K562 (cell line): Measurements from ENCODE around the gene RGS17. TPM values are rescaled to one million over a fixed set of nuclear protein-coding genes. Genes with fewer than 3 reads are reported as not detected.
A peak's percentile ranks its signal among the peaks of the same experiment; 100 is the strongest.

Experiments
- BDP1 ChIP-seq: IDR thresholded peaks from 3 replicates; pipeline ENCODE4 v1.6.1; 2011; ENCODE audit not compliant: insufficient read length, insufficient read depth
- CBFA2T2 ChIP-seq: fragments of 450-650 bp; conservative IDR thresholded peaks from 2 replicates; pipeline ENCODE4 v1.6.1; 2017; ENCODE audit warnings: mild to moderate bottlenecking
- CSDE1 ChIP-seq, 2 experiments: fragments of 450-650 bp; IDR thresholded peaks; 2 replicates each; pipeline ENCODE4 v1.6.1; 2016; ENCODE audit warnings: mild to moderate bottlenecking in 1 of 2
- FOXM1 ChIP-seq, 2 experiments: fragments of 450-650 bp in 1 of 2; sonication (generic) in 1 of 2; formaldehyde crosslinking in 1 of 2; IDR thresholded peaks; 2 replicates each; pipeline versions ENCODE4 v1.6.1 to v1.9.0; 2017 to 2022; ENCODE audit warnings: low read depth in 2 of 2, mild to moderate bottlenecking in 2 of 2, missing genetic modification reagents in 1 of 2, moderate library complexity in 1 of 2
- GATA2 ChIP-seq: sonication (generic); formaldehyde crosslinking; IDR thresholded peaks from 2 replicates; pipeline ENCODE4 v1.4.0; 2020; ENCODE audit warnings: mild to moderate bottlenecking, missing genetic modification reagents
- HDAC1 ChIP-seq, 2 experiments: fragments of 450-650 bp; IDR thresholded peaks; 2 replicates each; pipeline ENCODE4 v1.6.1; 2016 to 2017; ENCODE audit warnings: inconsistent platforms in 1 of 2, mild to moderate bottlenecking in 1 of 2, moderate library complexity in 1 of 2
- HIVEP1 ChIP-seq: fragments of 250-450 bp; sonication (Bioruptor Pico); IDR thresholded peaks from 2 replicates; pipeline ENCODE4 v1.4.0; 2020; ENCODE audit warnings: mild to moderate bottlenecking
- HNRNPK ChIP-seq: fragments of 200-400 bp; formaldehyde crosslinking; IDR thresholded peaks from one replicate; pipeline ENCODE4 v1.6.1; 2018; ENCODE audit warnings: mild to moderate bottlenecking, low read depth, low read length; ENCODE audit not compliant: poor library complexity, severe bottlenecking
- HNRNPUL1 ChIP-seq: fragments of 200-400 bp; formaldehyde crosslinking; IDR thresholded peaks from 2 replicates; pipeline ENCODE4 v1.6.1; 2017; ENCODE audit warnings: low read length
- PTTG1 ChIP-seq: fragments of 450-650 bp; IDR thresholded peaks from 2 replicates; pipeline ENCODE4 v1.6.1; 2016; ENCODE audit warnings: low read depth, mild to moderate bottlenecking, missing genetic modification characterization, missing compliant biosample characterization
- RBBP5 ChIP-seq: fragments of 200-600 bp; sonication (generic); IDR thresholded peaks from 2 replicates; pipeline ENCODE4 v1.6.1; 2012; ENCODE audit warnings: borderline replicate concordance, mild to moderate bottlenecking, low read length, control low read depth, inconsistent platforms; ENCODE audit not compliant: insufficient read depth, poor library complexity, severe bottlenecking
- RHOXF2B ChIP-seq: fragments of 250-450 bp; sonication (Bioruptor Pico); conservative IDR thresholded peaks from 2 replicates; pipeline ENCODE4 v1.5.1; 2021
- SAP30 ChIP-seq: fragments of 200-600 bp; sonication (generic); IDR thresholded peaks from 2 replicates; pipeline ENCODE4 v1.6.1; 2012; ENCODE audit warnings: borderline replicate concordance, low read depth, mild to moderate bottlenecking, moderate library complexity, low read length, control low read depth, inconsistent platforms; ENCODE audit not compliant: insufficient read depth, poor library complexity, severe bottlenecking
- SMAD3 ChIP-seq: fragments of 450-650 bp; formaldehyde crosslinking; conservative IDR thresholded peaks from 2 replicates; pipeline ENCODE4 v1.4.0; 2020; ENCODE audit warnings: mild to moderate bottlenecking
- TARDBP ChIP-seq: fragments of 450-650 bp; IDR thresholded peaks from 2 replicates; pipeline ENCODE4 v1.6.1; 2016
- TCF15 ChIP-seq: fragments of 250-450 bp; sonication (Bioruptor Pico); IDR thresholded peaks from 2 replicates; pipeline ENCODE4 v1.8.0; 2022; ENCODE audit warnings: moderate library complexity, mild to moderate bottlenecking, inconsistent platforms
- TEAD1 ChIP-seq, 2 experiments: fragments of 450-650 bp in 1 of 2; sonication (generic) in 1 of 2; formaldehyde crosslinking; IDR thresholded peaks; 2 replicates each; pipeline versions ENCODE4 v1.4.0 to v1.8.0; 2020 to 2022; ENCODE audit warnings: mild to moderate bottlenecking in 2 of 2, missing genetic modification reagents in 1 of 2
- ZBED1 ChIP-seq: IDR thresholded peaks from 2 replicates; pipeline ENCODE4 v1.6.1; 2014
- ZFP30 ChIP-seq: fragments of 250-450 bp; sonication (Bioruptor Pico); IDR thresholded peaks from 2 replicates; pipeline ENCODE4 v1.8.0; 2022; ENCODE audit warnings: moderate library complexity, mild to moderate bottlenecking, inconsistent platforms, borderline replicate concordance
- ZNF165 ChIP-seq: fragments of 250-450 bp; sonication (Bioruptor Pico); IDR thresholded peaks from 2 replicates; pipeline ENCODE4 v1.4.0; 2020; ENCODE audit warnings: borderline replicate concordance
- polyA plus RNA-seq, 8 experiments: library from polyadenylated mRNA; depleted of rRNA in 4 of 8; stranded (reverse) in 5 of 8; unstranded in 3 of 8; fragments of >200 nt; fragmentation: Nextera tagmentation in 2 of 8; fragmentation: Illumina TruSeq in 1 of 8; extraction: Ambion mirVana in 2 of 8; extraction: Trizol in 1 of 8; gene quantifications; 2 replicates each; pipeline versions ENCODE4 v1.2.1 to v1.2.3, GENCODE V29; 2011 to 2014; ENCODE audit warnings: inconsistent platforms in 1 of 8, missing spikeins in 1 of 8
- total RNA-seq, 7 experiments: library from RNA; depleted of rRNA in 6 of 7; stranded (reverse); fragments of >200 nt in 6 of 7; fragmentation: Illumina TruSeq in 2 of 7; extraction: Trizol in 2 of 7; gene quantifications; 2 replicates each; pipeline versions ENCODE4 v1.2.1 to v1.2.3, GENCODE V29; 2011 to 2021; ENCODE audit warnings: low replicate concordance in 1 of 7
- TF ChIP-seq, protein P1 (sequence below): sonication (generic); formaldehyde crosslinking; IDR thresholded peaks from 2 replicates; pipeline ENCODE4 v1.8.1; 2023; ENCODE audit warnings: mild to moderate bottlenecking, missing genetic modification reagents
- TF ChIP-seq, protein P2 (sequence below): IDR thresholded peaks from 3 replicates; pipeline ENCODE4 v1.6.1; 2011; ENCODE audit warnings: borderline replicate concordance, mild to moderate bottlenecking; ENCODE audit not compliant: insufficient read length, insufficient read depth
- TF ChIP-seq, protein P3 (sequence below): fragments of 450-650 bp; IDR thresholded peaks from one replicate; pipeline ENCODE4 v1.6.1; 2018; ENCODE audit warnings: mild to moderate bottlenecking, moderate library complexity; ENCODE audit not compliant: partially characterized antibody
- TF ChIP-seq, protein P4 (sequence below): fragments of 250-450 bp; sonication (Bioruptor Pico); IDR thresholded peaks from 2 replicates; pipeline ENCODE4 v1.9.0; 2021; ENCODE audit warnings: mild to moderate bottlenecking

RGS17 gene
- total and polyA plus RNA-seq, 9 of the 15 experiments (the other 6 are each of a cell fraction or from before 2014, with no cell fraction given): 0.01 to 0.14 (median 0.08) TPM; not detected in 6

- TF ChIP-seq HIVEP1 (CRISPR knock-in tag): 0 out of 2 replicates have a peak, but pooled peaks have one; percentile 20
- TF ChIP-seq TCF15 (CRISPR knock-in tag): no peak
- no peak for TF ChIP-seq CBFA2T2
- TF ChIP-seq ZNF165 (CRISPR knock-in tag): no peak
- no peak for TF ChIP-seq GATA2
- TF ChIP-seq ZBED1: no peak
- TF ChIP-seq, protein P1, sequence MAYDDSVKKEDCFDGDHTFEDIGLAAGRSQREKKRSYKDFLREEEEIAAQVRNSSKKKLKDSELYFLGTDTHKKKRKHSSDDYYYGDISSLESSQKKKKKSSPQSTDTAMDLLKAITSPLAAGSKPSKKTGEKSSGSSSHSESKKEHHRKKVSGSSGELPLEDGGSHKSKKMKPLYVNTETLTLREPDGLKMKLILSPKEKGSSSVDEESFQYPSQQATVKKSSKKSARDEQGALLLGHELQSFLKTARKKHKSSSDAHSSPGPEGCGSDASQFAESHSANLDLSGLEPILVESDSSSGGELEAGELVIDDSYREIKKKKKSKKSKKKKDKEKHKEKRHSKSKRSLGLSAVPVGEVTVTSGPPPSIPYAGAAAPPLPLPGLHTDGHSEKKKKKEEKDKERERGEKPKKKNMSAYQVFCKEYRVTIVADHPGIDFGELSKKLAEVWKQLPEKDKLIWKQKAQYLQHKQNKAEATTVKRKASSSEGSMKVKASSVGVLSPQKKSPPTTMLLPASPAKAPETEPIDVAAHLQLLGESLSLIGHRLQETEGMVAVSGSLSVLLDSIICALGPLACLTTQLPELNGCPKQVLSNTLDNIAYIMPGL (CRISPR knock-in tag): peak; percentile 41
- no peak for TF ChIP-seq HNRNPUL1
- no peak for TF ChIP-seq PTTG1 (tag)
- TF ChIP-seq RHOXF2B (CRISPR knock-in tag): no peak
- TF ChIP-seq RBBP5: peak; percentile 12
- TF ChIP-seq HDAC1 (IDR thresholded peaks at IDR 0.05): peak; percentile 88 to 100
- peak; percentile 100 for TF ChIP-seq SAP30
- TF ChIP-seq SMAD3 (CRISPR knock-in tag): no peak
- TF ChIP-seq TARDBP: no peak
- TF ChIP-seq, protein P2, sequence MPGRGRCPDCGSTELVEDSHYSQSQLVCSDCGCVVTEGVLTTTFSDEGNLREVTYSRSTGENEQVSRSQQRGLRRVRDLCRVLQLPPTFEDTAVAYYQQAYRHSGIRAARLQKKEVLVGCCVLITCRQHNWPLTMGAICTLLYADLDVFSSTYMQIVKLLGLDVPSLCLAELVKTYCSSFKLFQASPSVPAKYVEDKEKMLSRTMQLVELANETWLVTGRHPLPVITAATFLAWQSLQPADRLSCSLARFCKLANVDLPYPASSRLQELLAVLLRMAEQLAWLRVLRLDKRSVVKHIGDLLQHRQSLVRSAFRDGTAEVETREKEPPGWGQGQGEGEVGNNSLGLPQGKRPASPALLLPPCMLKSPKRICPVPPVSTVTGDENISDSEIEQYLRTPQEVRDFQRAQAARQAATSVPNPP: no peak
- TF ChIP-seq, protein P3, sequence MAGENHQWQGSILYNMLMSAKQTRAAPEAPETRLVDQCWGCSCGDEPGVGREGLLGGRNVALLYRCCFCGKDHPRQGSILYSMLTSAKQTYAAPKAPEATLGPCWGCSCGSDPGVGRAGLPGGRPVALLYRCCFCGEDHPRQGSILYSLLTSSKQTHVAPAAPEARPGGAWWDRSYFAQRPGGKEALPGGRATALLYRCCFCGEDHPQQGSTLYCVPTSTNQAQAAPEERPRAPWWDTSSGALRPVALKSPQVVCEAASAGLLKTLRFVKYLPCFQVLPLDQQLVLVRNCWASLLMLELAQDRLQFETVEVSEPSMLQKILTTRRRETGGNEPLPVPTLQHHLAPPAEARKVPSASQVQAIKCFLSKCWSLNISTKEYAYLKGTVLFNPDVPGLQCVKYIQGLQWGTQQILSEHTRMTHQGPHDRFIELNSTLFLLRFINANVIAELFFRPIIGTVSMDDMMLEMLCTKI: no peak
- no peak for TF ChIP-seq CSDE1 (IDR thresholded peaks at IDR 0.05)
- TF ChIP-seq, protein P4, sequence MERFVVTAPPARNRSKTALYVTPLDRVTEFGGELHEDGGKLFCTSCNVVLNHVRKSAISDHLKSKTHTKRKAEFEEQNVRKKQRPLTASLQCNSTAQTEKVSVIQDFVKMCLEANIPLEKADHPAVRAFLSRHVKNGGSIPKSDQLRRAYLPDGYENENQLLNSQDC (CRISPR knock-in tag): no peak
- no peak for TF ChIP-seq HNRNPK
- TF ChIP-seq BDP1: no peak
- peak; percentile 99 for TF ChIP-seq FOXM1 (IDR thresholded peaks at IDR 0.05; ENCODE audit: low read depth)
- peak; percentile 98 for TF ChIP-seq FOXM1 (CRISPR knock-in tag; IDR thresholded peaks at IDR 0.05; ENCODE audit: low read depth)
- peak; percentile 4 to 68; a peak in 2 of 4 replicates for TF ChIP-seq TEAD1 (CRISPR knock-in tag; IDR thresholded peaks at IDR 0.05)
- TF ChIP-seq ZFP30 (CRISPR knock-in tag): no peak
Observed at GRCh38 chr6:152982904-152983636, 148.0 kb downstream of the RGS17 start, which contains the start of gene FBXO5 (continued).
